Measurements from ENCODE around the gene RUNX1.
A peak's percentile ranks its signal among the peaks of the same experiment; 100 is the strongest.

RUNX1 gene

DNA sequence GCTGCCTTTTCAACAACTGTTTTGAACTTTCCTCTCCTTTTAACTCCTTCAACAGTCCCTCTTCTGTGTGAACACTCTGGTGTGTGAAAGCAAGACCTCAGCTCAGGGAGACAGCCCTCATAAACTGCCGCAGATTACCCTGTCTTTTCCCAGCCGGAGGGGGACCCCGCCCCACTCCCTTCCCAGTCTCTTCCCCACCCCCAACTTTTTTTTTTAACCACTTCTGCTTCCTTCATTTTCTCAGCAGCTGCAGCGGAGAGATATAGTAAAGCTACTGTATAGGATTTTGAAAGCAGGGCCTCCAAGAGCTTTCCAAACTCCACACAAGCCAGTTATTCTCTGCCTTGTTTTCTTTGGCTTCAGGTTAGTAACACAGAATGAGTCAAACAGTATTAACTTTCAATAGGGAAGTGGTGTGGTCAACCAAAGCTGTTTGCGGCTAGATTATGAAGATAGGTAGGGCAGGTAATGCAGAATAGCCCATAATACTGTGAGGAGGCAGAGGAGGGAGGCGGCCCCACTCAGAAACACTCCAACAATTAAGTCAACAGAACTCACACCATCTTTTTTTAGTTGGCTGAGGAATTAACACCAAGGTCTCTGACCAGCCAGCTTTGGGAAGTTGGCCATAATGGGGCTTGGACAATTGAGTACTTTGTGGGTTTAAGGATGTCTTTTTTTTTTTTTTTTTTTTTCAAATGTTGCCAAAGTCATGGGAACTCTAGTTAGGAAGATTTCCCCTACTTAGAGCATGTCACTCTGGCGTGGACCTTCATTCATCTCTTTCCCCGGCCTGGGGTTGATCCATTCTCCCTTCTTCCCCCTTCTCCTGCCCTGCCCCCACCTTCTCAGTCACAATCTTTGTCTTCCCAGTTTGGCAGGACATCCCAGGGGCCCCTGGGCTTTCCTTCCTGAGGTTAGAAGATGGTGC lies 203.3 kb downstream of the RUNX1 start:
- no peak overlapping the region for H3K4me3 ChIP-seq (ENCODE audit: low read depth, low read length)
- no peak for TF ChIP-seq POLR2A (IDR thresholded peaks at IDR 0.05; ENCODE audit: extremely low read depth, insufficient read length)
- TF ChIP-seq, protein P1, sequence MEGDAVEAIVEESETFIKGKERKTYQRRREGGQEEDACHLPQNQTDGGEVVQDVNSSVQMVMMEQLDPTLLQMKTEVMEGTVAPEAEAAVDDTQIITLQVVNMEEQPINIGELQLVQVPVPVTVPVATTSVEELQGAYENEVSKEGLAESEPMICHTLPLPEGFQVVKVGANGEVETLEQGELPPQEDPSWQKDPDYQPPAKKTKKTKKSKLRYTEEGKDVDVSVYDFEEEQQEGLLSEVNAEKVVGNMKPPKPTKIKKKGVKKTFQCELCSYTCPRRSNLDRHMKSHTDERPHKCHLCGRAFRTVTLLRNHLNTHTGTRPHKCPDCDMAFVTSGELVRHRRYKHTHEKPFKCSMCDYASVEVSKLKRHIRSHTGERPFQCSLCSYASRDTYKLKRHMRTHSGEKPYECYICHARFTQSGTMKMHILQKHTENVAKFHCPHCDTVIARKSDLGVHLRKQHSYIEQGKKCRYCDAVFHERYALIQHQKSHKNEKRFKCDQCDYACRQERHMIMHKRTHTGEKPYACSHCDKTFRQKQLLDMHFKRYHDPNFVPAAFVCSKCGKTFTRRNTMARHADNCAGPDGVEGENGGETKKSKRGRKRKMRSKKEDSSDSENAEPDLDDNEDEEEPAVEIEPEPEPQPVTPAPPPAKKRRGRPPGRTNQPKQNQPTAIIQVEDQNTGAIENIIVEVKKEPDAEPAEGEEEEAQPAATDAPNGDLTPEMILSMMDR (IDR thresholded peaks at IDR 0.05; ENCODE audit: low read depth, low read length) = no peak
- TF ChIP-seq, protein P2, sequence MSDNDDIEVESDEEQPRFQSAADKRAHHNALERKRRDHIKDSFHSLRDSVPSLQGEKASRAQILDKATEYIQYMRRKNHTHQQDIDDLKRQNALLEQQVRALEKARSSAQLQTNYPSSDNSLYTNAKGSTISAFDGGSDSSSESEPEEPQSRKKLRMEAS (IDR thresholded peaks at IDR 0.05; ENCODE audit: low read depth, low read length) = no peak
- TF ChIP-seq MYC (IDR thresholded peaks at IDR 0.05; ENCODE audit: low read depth, low read length) = no peak
- peak; percentile 49 for DNase-seq (ENCODE audit: low read depth)

DNA sequence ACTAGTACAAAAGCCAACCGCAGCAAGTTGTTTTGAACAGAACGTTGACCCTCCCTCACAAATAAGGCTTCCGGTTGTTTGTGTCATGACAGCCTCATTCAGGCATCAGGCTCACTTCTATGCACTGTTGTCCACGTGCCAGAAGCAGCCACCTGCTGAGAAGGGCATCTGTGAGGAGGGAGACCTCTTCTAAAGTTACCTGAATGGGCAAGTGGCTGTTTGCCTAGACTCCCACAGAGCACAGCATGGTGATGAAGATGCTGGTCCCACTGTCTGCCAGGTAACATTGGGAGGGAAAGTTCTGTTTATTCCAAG lies 204.2 kb downstream of the RUNX1 start:
- DNase-seq (ENCODE audit: low read depth) = no peak
- TF ChIP-seq POLR2A (IDR thresholded peaks at IDR 0.05; ENCODE audit: extremely low read depth, insufficient read length) (peak; percentile 23), MYC (IDR thresholded peaks at IDR 0.05; ENCODE audit: low read depth, low read length) (no peak)
- no peak overlapping the region for H3K4me3 ChIP-seq (ENCODE audit: low read depth, low read length)

DNA sequence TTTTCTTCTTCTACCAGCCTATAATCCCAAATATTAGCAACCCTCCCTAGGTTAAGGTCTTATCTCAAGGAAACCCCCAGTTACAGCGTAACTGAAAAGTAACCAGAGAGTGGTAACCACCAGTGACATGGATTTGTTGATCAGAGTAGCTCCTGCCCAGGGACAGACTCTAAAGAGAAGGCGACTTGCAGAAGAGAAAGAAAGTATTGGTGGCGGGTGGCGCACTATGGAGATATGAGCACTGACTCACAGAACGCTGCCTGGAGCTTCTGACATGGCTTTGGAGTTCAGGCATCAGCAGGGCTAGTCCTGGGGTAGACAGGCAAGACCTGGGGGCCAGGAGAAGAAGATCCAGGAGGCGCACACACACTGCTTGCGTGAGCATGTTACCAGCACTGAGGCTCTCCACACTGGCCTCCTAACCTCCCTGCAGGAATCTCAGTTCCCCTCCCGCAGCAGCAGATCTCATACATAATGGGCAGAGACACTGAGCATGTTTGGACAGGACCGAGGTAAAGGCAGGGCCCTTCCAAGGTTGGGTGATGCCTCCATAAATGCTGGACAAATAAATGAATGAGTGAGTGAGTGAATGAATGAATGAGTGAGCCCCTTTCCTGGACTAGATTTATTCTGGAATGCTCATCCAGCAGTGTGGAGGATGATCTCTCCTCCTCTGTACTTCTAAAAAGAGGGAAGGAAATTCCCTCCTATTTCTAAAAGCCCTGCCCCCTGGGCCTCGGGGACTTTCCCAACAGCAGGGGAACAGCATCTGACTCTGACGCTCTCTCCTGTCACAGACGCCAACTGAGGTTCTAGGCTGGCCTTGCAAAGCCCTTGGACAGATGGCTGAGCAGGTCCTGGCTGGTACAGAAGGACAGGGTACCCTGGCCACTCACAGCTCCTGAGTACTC lies 204.8 kb downstream of the RUNX1 start:
- no peak overlapping the region for H3K4me3 ChIP-seq (ENCODE audit: low read depth, low read length)
- no peak for DNase-seq (ENCODE audit: low read depth)
- TF ChIP-seq, protein P1 (IDR thresholded peaks at IDR 0.05; ENCODE audit: low read depth, low read length) = no peak
- TF ChIP-seq, protein P2 (IDR thresholded peaks at IDR 0.05; ENCODE audit: low read depth, low read length) = no peak

DNA sequence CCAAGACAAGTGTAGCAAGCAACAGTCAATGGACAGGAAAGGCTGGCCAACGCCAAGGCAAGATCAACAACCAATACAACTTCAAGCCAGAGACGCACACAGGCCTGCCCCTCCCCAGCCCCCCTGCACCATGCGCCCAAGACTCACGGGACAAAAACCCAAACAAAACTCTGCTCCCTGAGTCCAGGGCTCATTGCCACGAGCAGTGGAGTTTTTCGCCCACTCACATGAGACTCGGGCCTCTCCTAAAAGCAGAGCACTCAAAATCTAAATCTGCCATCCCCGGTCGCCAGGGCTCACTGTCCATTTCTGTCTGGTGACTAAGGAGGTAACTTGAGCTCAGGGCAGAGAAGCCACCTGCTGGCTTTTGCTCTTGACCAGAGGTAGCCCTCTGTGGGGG lies 205.5 kb downstream of the RUNX1 start:
- H3K4me3 ChIP-seq (ENCODE audit: low read depth, low read length) = no peak overlapping the region
- TF ChIP-seq POLR2A (IDR thresholded peaks at IDR 0.05; ENCODE audit: extremely low read depth, insufficient read length) = no peak
- no peak for TF ChIP-seq MYC (IDR thresholded peaks at IDR 0.05; ENCODE audit: low read depth, low read length)
- TF ChIP-seq, protein P2 (IDR thresholded peaks at IDR 0.05; ENCODE audit: low read depth, low read length) = no peak
- TF ChIP-seq, protein P1 (IDR thresholded peaks at IDR 0.05; ENCODE audit: low read depth, low read length) = no peak
- no peak for DNase-seq (ENCODE audit: low read depth)

DNA sequence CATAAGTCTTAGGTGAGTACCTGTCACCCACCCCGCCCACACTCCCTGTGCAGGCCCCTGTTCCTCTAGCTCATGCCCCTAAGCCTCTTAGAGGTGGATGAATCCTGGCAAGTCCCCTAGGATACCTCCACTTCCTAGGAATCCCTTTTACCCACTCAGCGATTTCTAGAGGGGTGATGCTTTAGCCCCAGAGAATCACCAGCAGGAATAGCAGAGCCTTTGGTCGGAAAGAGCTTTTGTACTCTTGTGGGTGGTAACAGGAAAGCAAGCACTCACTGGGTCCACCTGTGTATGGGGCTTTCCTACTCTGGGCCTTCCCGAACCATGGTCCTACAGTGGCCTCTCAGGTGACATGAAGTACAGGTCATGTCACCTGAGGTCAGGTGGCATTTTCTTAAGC lies 207.9 kb downstream of the RUNX1 start:
- TF ChIP-seq MYC (IDR thresholded peaks at IDR 0.05; ENCODE audit: low read depth, low read length) (no peak), POLR2A (IDR thresholded peaks at IDR 0.05; ENCODE audit: extremely low read depth, insufficient read length) (no peak)
- TF ChIP-seq, protein P1 (IDR thresholded peaks at IDR 0.05; ENCODE audit: low read depth, low read length) = no peak
- TF ChIP-seq, protein P2 (IDR thresholded peaks at IDR 0.05; ENCODE audit: low read depth, low read length) = no peak
- H3K4me3 ChIP-seq (ENCODE audit: low read depth, low read length) = no peak overlapping the region
- no peak for DNase-seq (ENCODE audit: low read depth)

DNA sequence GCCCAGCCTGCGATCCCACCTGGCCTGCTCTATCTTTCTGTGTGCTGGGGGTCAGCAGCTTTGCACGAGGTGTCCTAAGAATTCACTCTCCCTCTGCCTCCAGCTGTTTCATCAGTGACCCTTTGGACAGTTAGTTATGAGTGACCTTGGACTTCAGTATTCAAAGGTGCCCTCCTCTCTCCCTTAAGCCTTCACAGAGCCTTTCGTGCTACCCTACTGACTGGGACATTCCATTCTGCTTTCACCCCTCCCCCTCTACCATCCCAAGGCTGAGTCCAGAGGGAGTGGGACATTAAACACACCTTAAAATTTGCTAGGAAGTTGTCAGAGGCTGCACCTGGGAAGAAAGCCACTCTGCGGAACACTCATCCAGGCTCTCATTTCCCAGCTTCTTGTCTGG lies 208.4 kb downstream of the RUNX1 start:
- DNase-seq (ENCODE audit: low read depth) = no peak
- H3K4me3 ChIP-seq (ENCODE audit: low read depth, low read length) = no peak overlapping the region
- TF ChIP-seq, protein P1 (IDR thresholded peaks at IDR 0.05; ENCODE audit: low read depth, low read length) = no peak
- no peak for TF ChIP-seq MYC (IDR thresholded peaks at IDR 0.05; ENCODE audit: low read depth, low read length)
- TF ChIP-seq, protein P2 (IDR thresholded peaks at IDR 0.05; ENCODE audit: low read depth, low read length) = no peak
